HG03432 (cell line): Measurements from ENCODE around the gene MAGEA11.
"Not testable (repeated sequence)": the region's sequence is repeated elsewhere in the genome, so short reads cannot be mapped to it uniquely, and the experiment has no call there.

Experiments used
- ATAC-seq: cut with Tn5 transposase; IDR thresholded peaks from one replicate; pipeline ENCODE4 v1.9.1; 2021; ENCODE audit warnings: mild to moderate bottlenecking, moderate library complexity; ENCODE audit not compliant: unreplicated experiment

The MAGEA11 gene

DNA sequence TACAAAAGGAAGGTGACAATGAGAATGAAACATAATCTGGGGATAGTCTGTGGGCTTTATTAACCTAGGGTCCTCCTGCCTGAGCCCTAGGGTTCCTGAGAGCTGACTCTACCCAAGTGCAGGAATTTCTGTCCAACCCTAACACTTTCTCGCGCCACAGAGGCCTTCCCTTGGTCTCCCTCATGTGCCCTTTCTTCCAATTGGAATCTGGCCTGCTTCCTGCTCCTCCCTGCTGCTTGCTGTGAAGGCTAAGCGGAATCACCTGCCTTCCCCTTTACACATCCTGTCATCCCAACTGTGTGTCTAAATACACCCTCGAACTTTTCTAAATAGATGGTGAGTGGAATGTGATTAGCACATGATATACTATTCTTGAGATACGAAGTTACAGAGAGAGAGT is 5.9 kb downstream of the MAGEA11 start:
- no peak for ATAC-seq

DNA sequence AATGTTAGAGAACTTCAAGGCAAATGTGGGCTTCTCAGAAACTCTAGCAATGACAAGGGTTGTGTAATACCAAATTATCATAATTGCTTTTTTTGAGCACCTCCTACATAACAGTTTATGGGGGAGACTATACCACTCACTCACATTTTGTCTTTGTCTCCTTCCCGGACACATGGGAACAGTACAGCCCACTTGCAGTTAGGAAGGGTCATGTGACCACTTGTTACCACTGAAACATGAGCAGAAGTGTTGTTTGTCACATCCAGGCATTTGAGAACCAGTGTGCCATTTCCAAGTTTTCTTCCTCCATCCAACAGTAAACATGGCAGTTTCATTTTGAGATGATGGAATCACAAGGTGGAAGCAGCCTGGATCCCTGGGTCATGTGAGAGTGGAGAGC is 6.9 kb downstream of the MAGEA11 start:
- ATAC-seq = no peak

DNA sequence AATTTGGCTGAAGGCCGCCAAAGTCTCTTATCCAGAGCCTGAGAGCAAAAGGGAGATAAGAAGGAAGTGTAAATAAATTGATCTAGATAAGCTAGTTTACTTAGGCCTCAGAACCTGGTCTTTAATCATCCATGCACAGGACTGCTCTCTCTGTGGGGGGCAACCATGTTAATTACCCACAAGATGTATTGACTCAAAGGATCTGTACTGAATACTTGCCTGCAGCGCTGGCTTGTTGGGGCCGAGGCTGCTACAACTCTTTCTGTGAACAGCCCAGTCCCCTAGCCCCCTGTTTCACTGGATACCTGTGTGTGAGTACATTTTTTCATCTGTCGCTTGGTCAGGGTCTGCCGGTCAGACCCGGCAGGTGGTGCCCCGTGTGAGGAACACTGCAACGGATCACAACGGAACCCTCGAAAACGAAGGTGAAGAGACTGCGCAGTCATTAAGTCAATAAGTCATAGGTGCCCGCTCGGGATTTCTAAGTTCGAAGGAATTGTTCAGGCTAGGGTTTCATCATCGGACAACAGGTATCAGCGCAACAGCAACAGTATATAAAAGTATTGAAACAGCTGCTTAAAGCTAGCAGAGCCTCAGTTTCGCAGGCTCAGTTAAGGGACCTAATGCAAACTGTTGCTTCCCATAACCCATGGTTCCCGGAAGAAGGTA is 8.3 kb downstream of the MAGEA11 start:
- ATAC-seq = no peak

DNA sequence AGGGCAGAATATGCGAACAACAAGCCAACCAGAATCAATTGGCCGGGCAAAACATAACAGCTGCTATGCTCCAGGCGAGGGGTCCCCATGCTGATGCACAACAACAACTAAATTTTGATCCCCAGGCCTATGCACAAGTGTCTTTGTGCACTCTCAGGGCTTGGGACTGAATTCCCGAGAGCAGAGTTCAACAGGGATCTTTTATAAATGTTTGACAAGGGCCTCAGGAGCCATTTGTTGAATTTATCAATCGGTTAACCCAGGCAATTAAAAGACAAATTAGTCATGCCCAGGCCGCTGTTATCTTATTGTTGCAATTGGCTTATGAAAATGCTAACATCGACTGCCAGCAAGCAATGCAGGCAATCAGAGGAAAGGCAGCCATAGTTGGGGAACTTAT is 9.4 kb downstream of the MAGEA11 start:
- ATAC-seq = not testable (repeated sequence)

DNA sequence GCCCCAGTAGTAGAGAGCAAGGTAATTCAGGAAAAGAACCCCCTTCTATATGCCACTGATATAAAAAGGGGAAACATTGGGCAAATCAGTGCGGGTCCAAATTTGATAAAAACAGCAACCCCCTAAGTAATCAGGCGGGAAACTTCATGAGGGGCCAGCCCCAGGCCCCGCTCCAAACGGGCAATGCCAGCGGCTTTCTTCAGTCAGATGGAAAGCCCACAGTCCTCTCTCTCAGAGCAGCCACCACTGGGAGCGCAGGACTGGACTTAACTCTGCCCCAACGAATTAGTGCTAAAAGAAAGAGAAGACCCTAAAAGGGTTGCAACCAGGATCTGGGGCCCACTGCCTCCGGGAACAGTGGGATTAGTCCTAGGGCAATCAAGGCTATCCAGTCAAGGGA is 9.9 kb downstream of the MAGEA11 start:
- ATAC-seq = no peak

DNA sequence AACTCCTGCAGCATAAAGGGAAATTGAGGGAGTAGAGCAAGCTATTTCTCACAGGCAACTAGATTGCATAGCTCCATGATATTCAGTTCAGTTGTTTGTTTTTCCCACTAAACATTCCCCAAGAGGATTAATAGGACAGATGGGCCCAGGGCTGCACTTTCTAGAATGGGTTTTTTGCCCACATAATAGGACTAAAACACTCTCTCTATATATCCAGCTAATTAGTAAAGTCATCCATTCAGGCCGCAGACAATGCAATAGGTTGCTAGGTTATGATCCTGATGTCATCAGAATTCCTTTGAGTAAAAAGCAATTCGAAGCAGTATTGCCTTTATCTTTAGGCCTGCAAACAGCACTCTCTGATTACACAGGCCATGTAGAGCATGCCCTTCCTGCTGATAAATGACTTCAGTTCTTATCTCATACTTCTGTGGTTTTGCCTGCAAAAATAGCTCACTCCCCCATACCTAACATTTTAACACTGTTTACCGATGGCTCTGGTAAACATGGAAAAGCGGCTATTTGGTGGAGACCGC is 11.8 kb downstream of the MAGEA11 start:
- not testable (repeated sequence) for ATAC-seq

DNA sequence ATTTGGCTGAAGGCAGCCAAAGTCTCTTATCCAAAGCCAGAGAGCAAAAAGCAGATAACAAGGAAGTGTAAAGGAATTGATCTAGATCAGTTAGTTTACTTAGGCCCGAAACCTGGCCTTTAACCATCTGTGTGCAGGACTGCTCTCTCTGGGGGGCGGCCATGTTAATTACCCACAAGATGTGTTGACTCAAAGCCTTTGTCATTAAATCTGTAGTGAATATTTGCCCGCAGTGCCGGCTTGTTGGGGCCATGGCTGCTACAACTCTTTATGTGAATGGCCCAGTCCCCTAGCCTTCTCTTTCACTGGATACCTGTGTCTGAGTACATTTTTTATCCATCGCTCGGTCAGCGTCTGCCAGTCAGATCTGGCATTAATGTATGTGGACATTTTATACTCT is 15.4 kb downstream of the MAGEA11 start:
- ATAC-seq = not testable (repeated sequence)

DNA sequence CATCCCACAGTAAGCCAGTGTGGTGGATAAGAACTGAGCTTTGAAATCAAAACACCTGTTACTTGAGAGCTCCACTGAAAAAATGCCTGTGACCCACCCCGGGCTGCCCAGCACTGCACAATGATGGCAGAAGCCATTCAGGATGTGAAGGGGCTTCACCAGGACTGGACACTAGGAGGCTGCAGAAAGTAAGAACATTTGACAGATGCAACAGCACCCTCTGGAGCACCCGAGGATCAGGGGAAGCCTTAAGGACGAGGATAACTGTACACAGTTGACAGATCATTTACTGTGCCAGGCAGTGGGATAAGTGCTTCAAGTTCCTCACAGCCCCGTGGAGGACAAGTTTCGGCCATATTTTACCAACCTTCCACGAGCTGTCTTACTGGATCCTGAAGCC is 30.4 kb downstream of the MAGEA11 start:
- ATAC-seq = not testable (repeated sequence)

DNA sequence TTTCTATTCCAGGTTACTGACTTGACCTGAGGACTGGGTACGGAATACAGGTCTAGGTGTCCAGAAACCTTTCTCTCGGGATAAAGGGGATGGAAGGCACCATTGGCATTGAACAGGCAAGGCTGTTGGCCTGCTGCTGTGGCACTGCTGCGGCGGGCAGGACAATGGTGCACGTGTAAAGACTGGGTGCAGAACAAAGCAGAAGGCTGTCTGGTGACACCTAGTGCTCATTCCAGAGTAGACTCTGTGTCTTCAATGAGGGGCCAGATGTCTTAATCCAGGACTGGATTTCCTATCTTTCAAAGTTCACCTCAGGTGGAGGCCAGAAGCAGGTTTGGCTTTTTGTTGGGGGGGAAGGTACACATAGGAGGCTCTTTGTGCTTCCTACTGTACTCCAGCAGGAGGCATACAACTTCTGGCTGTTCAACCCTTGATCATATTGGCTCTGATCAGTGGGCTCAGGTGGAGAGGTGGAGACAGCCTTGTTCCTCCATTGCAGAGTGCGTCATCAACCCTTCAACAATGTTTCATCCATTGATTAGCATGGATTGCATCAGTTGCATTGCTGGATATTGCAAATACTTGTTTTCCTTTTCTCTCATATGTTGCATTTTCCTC is 34.6 kb downstream of the MAGEA11 start:
- not testable (repeated sequence) for ATAC-seq

DNA sequence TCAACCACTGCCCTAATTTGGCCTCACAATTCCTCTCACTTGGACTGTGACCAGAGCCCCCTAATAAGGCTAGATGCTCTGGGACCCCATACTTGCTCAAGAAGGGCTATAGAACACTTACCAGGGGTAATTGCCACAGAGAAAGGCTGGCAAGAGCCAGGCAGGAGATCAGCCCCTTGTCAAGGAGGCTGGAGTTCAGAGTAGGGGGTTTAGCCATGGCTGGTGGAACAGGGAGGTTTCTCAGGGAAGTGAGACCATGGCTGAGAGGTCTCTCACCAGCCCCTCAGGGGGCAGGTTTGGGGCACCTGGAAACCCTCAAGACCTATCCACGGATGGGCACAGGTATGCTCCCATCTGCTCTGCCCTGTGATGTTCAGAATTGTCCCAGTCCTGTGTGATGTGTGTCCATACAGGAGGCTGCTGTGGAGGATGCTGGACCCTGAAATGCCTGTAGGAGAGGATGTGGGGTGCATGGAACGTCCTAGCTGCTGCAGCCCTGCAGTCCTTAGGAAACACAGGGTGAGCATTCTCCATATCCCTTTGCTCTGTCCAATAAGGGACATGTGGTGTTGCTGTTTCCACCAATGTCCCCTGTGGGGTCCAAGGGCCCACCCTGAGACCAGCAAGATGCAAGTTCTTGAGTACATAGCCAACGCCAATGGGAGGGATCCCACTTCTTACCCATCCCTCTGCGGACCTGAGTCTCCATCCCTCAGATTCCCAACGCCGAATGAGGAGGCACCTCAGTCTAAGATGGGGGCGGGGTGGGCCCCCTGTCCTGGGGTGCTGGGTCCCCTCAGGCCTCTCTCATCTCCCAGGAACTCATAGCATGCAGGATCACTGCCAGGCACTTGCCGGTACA is 45.6 kb downstream of the MAGEA11 start:
- no peak for ATAC-seq

DNA sequence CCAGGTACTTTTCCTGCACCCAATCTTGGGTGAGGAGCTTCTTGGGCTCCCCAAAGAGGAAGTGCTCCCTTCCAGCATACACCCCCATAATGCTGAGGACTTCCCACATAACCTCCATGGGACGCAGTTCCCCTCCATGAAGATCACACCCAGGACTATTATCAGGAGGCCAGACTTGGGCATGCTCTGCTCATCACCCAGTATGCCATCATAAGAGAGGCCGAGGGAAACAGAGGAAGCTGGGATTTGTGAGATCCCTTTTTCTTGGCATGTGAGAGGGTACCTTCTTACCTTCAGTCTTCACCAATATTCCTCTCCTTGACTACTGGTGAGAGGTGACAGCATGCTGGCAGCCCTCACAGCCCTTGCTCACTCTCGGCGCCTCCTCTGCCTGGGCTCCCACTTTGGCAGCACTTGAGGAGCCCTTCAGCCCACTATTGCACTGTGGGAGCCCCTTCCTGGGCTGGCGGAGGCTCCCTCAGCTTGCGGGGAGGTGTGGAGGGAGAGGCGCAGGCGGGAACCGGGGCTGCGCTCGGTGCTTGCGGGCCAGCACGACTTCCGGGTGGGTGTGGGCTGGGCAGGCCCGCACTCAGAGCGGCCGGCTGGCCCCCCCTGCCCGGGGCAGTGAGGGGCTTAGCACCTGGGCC is 46.3 kb downstream of the MAGEA11 start:
- no peak for ATAC-seq

DNA sequence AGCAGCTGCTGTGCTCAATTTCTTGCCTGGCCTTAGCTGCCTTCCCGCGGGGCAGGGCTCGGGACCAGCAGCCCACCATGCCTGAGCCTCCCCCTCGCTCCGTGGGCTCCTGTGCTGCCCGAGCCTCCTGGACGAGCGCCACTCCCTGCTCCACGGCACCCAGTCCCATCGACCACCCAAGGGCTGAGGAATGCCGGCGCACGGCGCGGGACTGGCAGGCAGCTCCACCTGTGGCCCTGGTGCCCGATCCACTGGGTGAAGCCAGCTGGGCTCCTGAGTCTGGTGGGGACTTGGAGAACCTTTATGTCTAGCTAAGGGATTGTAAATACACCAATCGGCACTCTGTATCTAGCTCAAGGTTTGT is 46.8 kb downstream of the MAGEA11 start:
- not testable (repeated sequence) for ATAC-seq

DNA sequence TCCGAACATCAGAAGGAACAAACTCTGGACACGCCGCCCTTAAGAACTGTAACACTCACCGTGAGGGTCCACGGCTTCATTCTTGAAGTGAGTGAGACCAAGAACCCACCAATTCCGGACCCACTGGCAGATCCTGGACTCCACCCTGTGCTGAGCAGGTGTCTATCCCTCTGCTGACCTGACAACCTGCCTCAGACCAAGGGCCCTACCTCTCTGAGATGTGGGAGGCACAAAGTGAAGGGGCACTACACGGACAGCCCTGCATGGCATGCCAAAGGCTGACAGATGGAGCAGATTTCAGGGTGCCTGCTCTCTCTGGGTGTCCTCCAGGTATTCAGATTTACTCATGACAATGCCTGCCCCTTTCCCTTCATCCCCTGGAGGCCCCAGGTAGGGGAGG is 48.0 kb downstream of the MAGEA11 start:
- ATAC-seq = no peak

DNA sequence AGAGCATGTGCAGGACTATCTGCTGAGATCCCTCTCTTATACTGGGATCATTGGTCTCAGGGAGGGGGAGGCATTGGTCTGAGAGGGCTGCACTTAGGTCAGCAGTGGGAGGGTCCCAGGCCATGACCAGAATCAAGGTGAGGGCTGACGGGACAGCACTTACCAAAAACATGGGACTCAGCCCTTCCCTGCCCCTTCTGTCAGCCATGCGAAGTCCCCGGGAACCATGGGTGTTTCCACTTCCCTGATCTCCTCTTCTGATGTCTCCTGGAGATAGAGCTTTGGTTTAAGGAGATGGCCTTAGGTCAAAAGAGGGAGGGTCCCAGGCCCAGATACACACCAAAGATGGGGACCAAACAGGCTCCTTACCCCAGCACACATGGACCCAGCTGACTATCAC is 49.1 kb downstream of the MAGEA11 start:
- no peak for ATAC-seq

DNA sequence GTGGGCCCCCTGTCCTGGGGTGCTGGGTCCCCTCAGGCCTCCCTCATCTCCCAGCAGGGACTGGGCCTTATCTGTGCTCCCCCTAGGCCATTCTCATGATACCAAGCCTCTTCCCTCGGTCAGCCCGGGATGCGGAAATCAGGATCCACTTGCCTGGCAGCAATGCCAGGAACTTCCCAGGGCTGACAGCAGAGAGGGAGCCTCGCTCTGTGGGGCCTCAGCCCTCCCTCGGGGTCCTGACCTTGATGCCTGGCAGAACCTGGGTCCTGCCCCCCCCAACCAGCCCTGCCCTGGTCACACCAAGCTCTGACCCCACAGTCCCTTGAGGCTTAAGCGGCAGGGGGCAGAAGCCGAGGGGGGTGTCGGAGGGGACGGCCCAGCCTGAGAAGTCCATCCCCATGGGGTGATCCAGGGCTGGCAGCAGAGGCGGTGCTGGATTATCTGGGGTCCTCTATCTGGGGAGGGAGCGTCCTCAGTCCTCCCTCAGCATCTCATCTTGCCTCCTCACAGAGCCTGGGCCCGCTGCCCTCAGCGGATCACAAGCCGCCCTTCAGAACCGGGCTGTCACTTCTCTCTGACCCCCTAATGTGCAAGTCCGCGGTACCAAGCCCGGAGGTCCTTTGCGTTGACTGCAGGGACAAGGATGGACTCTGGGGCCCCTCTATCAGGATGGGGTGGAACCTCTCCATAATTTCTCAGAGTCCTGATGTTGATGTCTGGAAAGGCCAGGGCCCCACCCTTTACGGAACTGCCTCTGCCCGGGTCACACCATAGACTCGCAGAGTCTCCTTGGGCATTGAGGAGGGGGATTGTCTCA is 50.2 kb downstream of the MAGEA11 start:
- ATAC-seq = not testable (repeated sequence)

DNA sequence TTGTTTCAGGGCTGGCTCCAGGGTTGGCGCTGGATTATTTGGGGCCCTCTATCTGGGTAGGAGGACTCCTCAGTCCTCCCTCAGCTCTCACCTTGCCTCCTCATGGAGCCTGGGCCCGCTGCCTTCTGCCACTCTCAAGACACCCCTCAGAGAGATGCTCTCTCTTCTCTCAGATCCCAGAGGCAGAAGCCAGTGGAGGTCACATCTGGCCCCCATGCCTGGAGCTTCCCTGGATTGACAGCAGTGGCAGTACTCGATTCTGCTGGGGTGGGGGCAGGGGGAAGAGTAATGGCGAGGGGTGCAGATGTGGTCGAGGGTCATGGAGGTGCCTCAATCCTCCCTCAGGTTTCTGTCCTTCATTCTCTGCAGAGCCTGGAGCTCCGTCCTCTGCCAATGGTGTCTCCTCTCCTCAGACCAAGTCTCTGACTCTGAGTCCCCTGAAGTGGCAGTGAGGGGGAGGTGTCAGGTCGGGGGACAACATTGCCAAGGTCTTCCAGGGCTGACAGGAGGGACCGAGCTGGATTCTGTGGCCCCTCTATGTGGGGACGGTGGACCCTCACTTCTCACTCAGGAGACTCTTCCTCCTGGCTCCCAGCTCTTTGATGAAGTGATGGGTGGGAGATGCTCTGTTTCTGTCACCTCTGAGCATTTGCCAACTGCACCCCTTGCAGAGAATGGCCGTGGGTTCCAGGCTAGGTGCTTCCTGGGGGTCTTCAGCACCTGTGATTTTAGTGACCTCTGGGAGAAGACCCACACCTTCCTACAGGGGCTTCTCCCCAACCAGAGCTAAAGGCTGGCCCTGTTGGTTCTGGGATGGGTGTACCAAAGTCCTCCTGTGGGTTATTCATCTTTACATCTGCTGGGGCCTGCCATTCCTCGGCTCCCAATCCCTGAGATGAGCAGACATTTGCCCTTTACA is 51.1 kb downstream of the MAGEA11 start:
- ATAC-seq = no peak
